Cardiac muscle cell (in vitro differentiated cells and primary cell): Measurements from ENCODE around the gene SYCP2L. TPM values are rescaled to one million over a fixed set of nuclear protein-coding genes. Genes with fewer than 3 reads are reported as not detected.
"Not testable (repeated sequence)": the region's sequence is repeated elsewhere in the genome, so short reads cannot be mapped to it uniquely, and the experiment has no call there.

ENCODE experiments used
- DNase-seq, 2 donors: peaks; one replicate each; pipeline versions ENCODE4 v3.0.0 to v3.0.0-alpha.2; 2010 to 2017; ENCODE audit warnings: low read depth in 1 of 2, low spot score in 1 of 2
- H3K27ac ChIP-seq: fragments of 200-600 bp; sonication (generic); 2 replicates; pipeline ENCODE4 v1.5.1; 2016
- H3K27me3 ChIP-seq: fragments of 200-600 bp; sonication (generic); 2 replicates; pipeline ENCODE4 v1.6.0; 2016; ENCODE audit warnings: control low read depth
- H3K36me3 ChIP-seq: fragments of 200-600 bp; sonication (generic); 2 replicates; pipeline ENCODE4 v1.5.1; 2016; ENCODE audit warnings: control low read depth
- H3K4me1 ChIP-seq: fragments of 200-600 bp; sonication (generic); 2 replicates; pipeline ENCODE4 v1.8.1; 2017; ENCODE audit warnings: low read depth, mild to moderate bottlenecking, mixed run types
- H3K4me3 ChIP-seq: fragments of 200-600 bp; sonication (generic); 2 replicates; pipeline ENCODE4 v1.5.1; 2016; ENCODE audit warnings: mild to moderate bottlenecking
- H3K9me3 ChIP-seq: fragments of 200-600 bp; sonication (generic); 2 replicates; pipeline ENCODE4 v1.5.1; 2017; ENCODE audit warnings: low read depth, mild to moderate bottlenecking, control low read depth
- CTCF ChIP-seq: IDR thresholded peaks from 2 replicates; pipeline ENCODE4 v1.5.1; 2012; ENCODE audit warnings: low read depth, mild to moderate bottlenecking, low read length
- polyA plus RNA-seq: library from polyadenylated mRNA; unstranded; fragments of >200 nt; fragmentation: Nextera tagmentation; extraction: Ambion mirVana; gene quantifications from 2 replicates; pipeline ENCODE4 v1.2.1, GENCODE V29; 2016
- total RNA-seq: library from RNA; depleted of rRNA; stranded (reverse); fragments of >200 nt; gene quantifications from 2 replicates; pipeline ENCODE4 v1.2.3, GENCODE V29; 2016

The SYCP2L gene
- total and polyA plus RNA-seq, 2 experiments from 2014 or later, result 0.51 to 3.4 TPM

GRCh38 chr6:10882657-10883171, 4.1 kb upstream of the SYCP2L start:
- TF ChIP-seq CTCF, result no peak
- Histone ChIP-seq H3K27ac (no peak overlapping the region), H3K36me3 (no peaks in the 10 kb centered on the region), H3K9me3 (no peaks in the 10 kb centered on the region), H3K4me3 (no peak overlapping the region), H3K27me3 (peaks cover 100% of the 10 kb centered on the region), H3K4me1 (no peaks in the 10 kb centered on the region)
- DNase-seq, result peak in 1 of 2 donors; percentile 6

- Histone ChIP-seq H3K4me1 (no peaks in the 10 kb centered on the region), H3K36me3 (no peaks in the 10 kb centered on the region), H3K27me3 (peaks cover 92% of the 10 kb centered on the region), H3K9me3 (no peaks in the 10 kb centered on the region), H3K4me3 (no peak overlapping the region), H3K27ac (no peak overlapping the region)
- no peak for TF ChIP-seq CTCF
- DNase-seq, result no peak
Observed at GRCh38 chr6:10883312-10884244, 3.3 kb upstream of the SYCP2L start.

GRCh38 chr6:10884245-10884972, 2.4 kb upstream of the SYCP2L start:
- Histone ChIP-seq H3K27ac (no peak overlapping the region), H3K36me3 (no peaks in the 10 kb centered on the region), H3K9me3 (no peaks in the 10 kb centered on the region), H3K4me1 (no peaks in the 10 kb centered on the region), H3K4me3 (no peak overlapping the region), H3K27me3 (peaks cover 84% of the 10 kb centered on the region)
- TF ChIP-seq CTCF, result no peak
- DNase-seq, result no peak

GRCh38 chr6:10886365-10886690, 524 bp upstream of the SYCP2L start:
- not testable (repeated sequence) for H3K4me1 ChIP-seq, H3K9me3 ChIP-seq, H3K36me3 ChIP-seq, H3K27ac ChIP-seq, DNase-seq
- Histone ChIP-seq H3K27me3 (peaks cover 65% of the 10 kb centered on the region), H3K4me3 (peak overlapping the region; percentile 51)

GRCh38 chr6:10890151-10890550, 3.3 kb downstream of the SYCP2L start:
- no peak overlapping the region for H3K27ac ChIP-seq
- H3K4me1 ChIP-seq, result peaks cover 5% of the 10 kb centered on the region
- peaks cover 27% of the 10 kb centered on the region for H3K27me3 ChIP-seq
- no peak overlapping the region for H3K4me3 ChIP-seq
- no peak for DNase-seq
- no peaks in the 10 kb centered on the region for H3K9me3 ChIP-seq
- no peak for TF ChIP-seq CTCF
- no peaks in the 10 kb centered on the region for H3K36me3 ChIP-seq

- Histone ChIP-seq H3K27me3 (peaks cover 8% of the 10 kb centered on the region), H3K36me3 (no peaks in the 10 kb centered on the region), H3K4me1 (peaks cover 6% of the 10 kb centered on the region), H3K4me3 (no peak overlapping the region), H3K9me3 (no peaks in the 10 kb centered on the region), H3K27ac (no peak overlapping the region)
- TF ChIP-seq CTCF, result no peak
- DNase-seq, result no peak
Observed at GRCh38 chr6:10891960-10892359, 5.1 kb downstream of the SYCP2L start.
